ENCODE data around the gene ECSIT.
A peak's percentile ranks its signal among the peaks of the same experiment; 100 is the strongest.

ECSIT gene

DNA sequence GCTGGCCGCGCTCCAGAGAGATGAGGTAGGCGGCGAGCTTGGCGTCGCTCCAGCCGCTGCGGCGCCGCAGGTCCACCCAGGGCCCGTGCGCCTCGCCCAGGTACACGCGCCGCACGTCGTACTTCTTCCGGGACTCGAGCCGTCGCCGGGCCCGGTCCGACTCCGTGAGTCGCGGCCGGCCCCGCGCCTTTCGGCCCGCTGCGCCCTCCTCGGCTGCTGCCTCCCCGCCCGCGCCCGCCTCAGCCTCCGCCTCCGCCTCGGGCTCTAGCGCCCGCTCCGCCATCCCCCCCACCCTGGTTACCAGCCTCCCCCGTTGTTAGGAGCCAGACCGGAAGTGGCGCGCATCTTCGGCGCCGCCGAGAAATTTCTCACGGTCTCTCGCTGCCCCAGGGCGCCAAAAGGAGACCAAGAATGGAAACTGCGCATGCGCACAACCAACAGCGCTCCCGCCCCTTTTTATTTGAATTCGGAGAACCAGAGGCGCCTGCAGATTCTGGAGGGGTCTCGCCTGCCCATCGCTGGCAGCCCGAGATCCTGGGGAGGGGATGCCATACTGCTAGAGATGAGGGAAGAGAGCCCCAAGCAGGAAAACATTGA lies 23.3 kb downstream of the ECSIT start, which contains the start of gene ZNF653:
Gene ZNF653, minus strand, starts transcription at position 336 of the 597 bp plus-strand sequence. Its CDS starts 53 bp downstream, at position 283.
- TF ChIP-seq POLR2AphosphoS5 (IDR thresholded peaks at IDR 0.05; ENCODE audit: low read depth, low read length) (peak; percentile 17; the same call in 1 of the 2 replicates), FOXP2 (optimal IDR thresholded peaks at IDR 0.05; ENCODE audit: borderline replicate concordance, extremely low read depth, extremely low read length, insufficient read depth) (peak; percentile 35), SIN3A (IDR thresholded peaks at IDR 0.05; ENCODE audit: borderline replicate concordance, insufficient read depth, low read length) (0 out of 2 replicates have a peak, but pooled peaks have one; percentile 29), TAF1 (IDR thresholded peaks at IDR 0.05; ENCODE audit: borderline replicate concordance, insufficient read depth, low read length) (peak; percentile 68; the same call in 1 of the 2 replicates)
- TF ChIP-seq, protein P1, sequence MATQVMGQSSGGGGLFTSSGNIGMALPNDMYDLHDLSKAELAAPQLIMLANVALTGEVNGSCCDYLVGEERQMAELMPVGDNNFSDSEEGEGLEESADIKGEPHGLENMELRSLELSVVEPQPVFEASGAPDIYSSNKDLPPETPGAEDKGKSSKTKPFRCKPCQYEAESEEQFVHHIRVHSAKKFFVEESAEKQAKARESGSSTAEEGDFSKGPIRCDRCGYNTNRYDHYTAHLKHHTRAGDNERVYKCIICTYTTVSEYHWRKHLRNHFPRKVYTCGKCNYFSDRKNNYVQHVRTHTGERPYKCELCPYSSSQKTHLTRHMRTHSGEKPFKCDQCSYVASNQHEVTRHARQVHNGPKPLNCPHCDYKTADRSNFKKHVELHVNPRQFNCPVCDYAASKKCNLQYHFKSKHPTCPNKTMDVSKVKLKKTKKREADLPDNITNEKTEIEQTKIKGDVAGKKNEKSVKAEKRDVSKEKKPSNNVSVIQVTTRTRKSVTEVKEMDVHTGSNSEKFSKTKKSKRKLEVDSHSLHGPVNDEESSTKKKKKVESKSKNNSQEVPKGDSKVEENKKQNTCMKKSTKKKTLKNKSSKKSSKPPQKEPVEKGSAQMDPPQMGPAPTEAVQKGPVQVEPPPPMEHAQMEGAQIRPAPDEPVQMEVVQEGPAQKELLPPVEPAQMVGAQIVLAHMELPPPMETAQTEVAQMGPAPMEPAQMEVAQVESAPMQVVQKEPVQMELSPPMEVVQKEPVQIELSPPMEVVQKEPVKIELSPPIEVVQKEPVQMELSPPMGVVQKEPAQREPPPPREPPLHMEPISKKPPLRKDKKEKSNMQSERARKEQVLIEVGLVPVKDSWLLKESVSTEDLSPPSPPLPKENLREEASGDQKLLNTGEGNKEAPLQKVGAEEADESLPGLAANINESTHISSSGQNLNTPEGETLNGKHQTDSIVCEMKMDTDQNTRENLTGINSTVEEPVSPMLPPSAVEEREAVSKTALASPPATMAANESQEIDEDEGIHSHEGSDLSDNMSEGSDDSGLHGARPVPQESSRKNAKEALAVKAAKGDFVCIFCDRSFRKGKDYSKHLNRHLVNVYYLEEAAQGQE (IDR thresholded peaks at IDR 0.05; ENCODE audit: insufficient read depth in 1 of 2, low read depth in 2 of 2, low read length in 2 of 2) = no peak

DNA sequence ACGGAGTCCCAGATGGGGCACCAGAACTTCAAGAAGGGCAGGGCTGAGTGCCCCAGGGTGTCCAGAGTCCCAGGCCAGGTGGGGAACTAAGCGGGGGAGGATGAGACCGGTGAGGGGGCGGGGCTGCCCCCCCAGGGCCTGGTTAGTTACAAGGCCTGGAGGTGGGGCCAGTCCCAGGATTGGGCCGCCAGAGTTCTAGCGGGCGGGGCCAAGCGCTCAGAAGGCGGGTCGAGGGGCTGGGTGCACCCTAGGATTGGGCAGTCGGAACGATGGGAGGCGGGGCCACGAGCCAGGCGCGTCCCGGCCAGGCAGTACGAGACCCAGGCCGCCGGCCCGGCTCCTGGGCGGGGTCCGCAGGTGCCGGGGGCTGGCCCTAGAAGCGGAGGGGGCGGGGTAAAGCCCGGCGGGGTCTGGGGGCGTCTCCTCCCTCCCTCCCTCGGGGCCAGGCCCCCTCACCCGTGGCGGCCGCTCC lies 23.9 kb downstream of the ECSIT start:
- no peak for TF ChIP-seq SIN3A (IDR thresholded peaks at IDR 0.05; ENCODE audit: borderline replicate concordance, insufficient read depth, low read length)

DNA sequence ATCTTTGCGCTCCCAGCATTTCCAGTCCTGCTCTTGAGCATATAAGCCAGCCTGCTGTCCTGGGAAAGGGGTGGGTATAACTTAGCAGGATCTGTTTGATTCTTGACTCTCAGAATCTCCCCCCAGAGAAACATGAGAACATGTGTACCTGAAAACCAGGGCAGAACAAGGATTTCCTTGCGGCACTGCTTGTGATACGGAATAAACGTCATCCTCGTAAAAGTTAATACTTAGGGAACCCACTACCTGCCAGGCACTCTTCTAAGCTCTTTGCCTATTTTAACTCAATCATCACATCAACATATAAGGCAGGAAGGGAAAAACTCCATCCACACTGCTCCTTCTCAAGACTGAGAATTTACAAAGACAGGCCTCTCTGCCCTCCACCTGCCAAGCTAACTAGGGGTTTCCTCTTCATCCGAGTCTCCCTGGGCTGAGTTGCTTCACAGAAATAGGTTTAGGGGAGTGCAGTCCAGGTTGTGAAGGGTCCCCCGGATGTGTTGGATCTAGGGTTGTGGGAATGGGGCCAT lies 24.4 kb downstream of the ECSIT start:
- TF ChIP-seq POLR2AphosphoS5 (IDR thresholded peaks at IDR 0.05; ENCODE audit: low read depth, low read length) (no peak), SIN3A (IDR thresholded peaks at IDR 0.05; ENCODE audit: borderline replicate concordance, insufficient read depth, low read length) (no peak), TAF1 (IDR thresholded peaks at IDR 0.05; ENCODE audit: borderline replicate concordance, insufficient read depth, low read length) (no peak), FOXP2 (optimal IDR thresholded peaks at IDR 0.05; ENCODE audit: borderline replicate concordance, extremely low read depth, extremely low read length, insufficient read depth) (no peak)
- TF ChIP-seq, protein P1 (IDR thresholded peaks at IDR 0.05; ENCODE audit: insufficient read depth in 1 of 2, low read depth in 2 of 2, low read length in 2 of 2) = no peak

DNA sequence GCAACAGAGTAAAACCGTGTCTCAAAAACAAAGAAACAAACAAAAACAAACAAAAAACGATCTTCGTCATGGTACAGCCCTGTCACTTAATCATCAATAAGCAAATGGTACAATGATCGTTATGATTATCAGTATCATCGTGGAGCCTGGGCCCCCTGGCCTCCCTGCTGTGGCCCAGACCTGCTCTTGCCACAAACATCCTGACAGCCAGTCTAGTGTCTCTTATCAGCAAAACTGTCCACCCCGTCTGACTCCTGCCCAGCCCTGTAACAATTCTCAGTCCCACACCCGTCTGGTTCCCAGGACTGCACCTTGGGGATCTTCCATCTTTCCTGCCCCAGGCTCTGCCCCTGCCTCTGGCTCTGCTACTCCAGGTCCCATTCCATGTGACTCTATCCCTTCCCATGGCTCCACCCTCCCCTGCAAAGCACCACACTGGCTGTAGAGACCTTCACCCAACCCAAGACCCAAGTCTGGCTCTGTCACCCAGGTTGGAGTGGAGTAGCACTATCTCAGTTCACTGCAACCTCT lies 29.0 kb downstream of the ECSIT start:
- TF ChIP-seq SIN3A (IDR thresholded peaks at IDR 0.05; ENCODE audit: borderline replicate concordance, insufficient read depth, low read length) (no peak), FOXP2 (optimal IDR thresholded peaks at IDR 0.05; ENCODE audit: borderline replicate concordance, extremely low read depth, extremely low read length, insufficient read depth) (no peak), TAF1 (IDR thresholded peaks at IDR 0.05; ENCODE audit: borderline replicate concordance, insufficient read depth, low read length) (no peak), POLR2AphosphoS5 (IDR thresholded peaks at IDR 0.05; ENCODE audit: low read depth, low read length) (no peak)
- TF ChIP-seq, protein P1 (IDR thresholded peaks at IDR 0.05; ENCODE audit: insufficient read depth in 1 of 2, low read depth in 2 of 2, low read length in 2 of 2) = no peak

DNA sequence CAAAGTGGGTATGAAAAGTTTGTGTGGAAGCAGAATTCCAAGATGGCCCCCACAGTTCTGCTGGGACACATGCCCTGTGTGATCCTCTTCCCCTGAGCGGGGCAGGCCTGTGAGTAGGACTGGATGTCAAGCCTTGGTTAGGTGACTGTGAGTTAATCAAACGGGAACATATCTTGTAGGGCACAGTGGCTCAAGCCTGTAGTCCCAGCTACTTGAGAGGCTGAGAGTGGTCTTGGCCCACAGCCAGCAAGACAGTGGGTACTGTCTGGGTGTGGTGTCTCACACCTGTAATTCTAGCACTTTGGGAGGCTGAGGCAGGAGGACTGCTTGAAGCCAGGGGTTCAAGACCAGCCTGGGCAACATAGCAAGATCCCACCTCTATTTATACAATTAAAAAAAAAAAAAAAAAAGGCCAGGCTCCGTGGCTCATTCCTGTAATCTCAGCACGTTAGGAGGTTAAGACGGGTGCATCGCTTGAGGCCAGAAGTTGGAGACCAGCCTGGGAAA lies 29.7 kb downstream of the ECSIT start:
- TF ChIP-seq POLR2AphosphoS5 (IDR thresholded peaks at IDR 0.05; ENCODE audit: low read depth, low read length) = no peak
- TF ChIP-seq TAF1 (IDR thresholded peaks at IDR 0.05; ENCODE audit: borderline replicate concordance, insufficient read depth, low read length) = no peak
- TF ChIP-seq, protein P1 (IDR thresholded peaks at IDR 0.05; ENCODE audit: insufficient read depth in 1 of 2, low read depth in 2 of 2, low read length in 2 of 2) = no peak
- no peak for TF ChIP-seq FOXP2 (optimal IDR thresholded peaks at IDR 0.05; ENCODE audit: borderline replicate concordance, extremely low read depth, extremely low read length, insufficient read depth)
- no peak for TF ChIP-seq SIN3A (IDR thresholded peaks at IDR 0.05; ENCODE audit: borderline replicate concordance, insufficient read depth, low read length)

Data from PFSK-1 (cell line).